Right lobe of liver (tissue), 4 donors: ENCODE results near the gene RALGPS1.

ENCODE experiments used
- CTCF ChIP-seq, 4 donors: fragments of 200-600 bp in 3 of 4; fragments of 450-650 bp in 1 of 4; IDR thresholded peaks; one replicate each; pipeline versions ENCODE4 v1.5.1 to v1.8.0; 2016 to 2022; ENCODE audit warnings: antibody characterized with exemption in 4 of 4, mild to moderate bottlenecking in 2 of 4
- POLR2A ChIP-seq: fragments of 450-650 bp; IDR thresholded peaks from one replicate; pipeline ENCODE4 v1.6.1; 2017; ENCODE audit warnings: antibody characterized with exemption, mild to moderate bottlenecking
- donor health status: DM: no; HTN: no; CAD: no.
- donor health status: DM: no; HTN: no; CAD: no.
- donor health status: DM: no; HTN: yes; CAD: no.

- TF ChIP-seq CTCF (IDR thresholded peaks at IDR 0.05) = no peak
- TF ChIP-seq POLR2A = no peak
Measured at GRCh38 chr9:127091526-127091925, 176.9 kb downstream of the RALGPS1 start.
